ENCODE data around the gene ATRNL1.

The ATRNL1 gene

GRCh38 chr10:115909037-115909436 is 815.9 kb downstream of the ATRNL1 start:
- no peak overlapping the region for H2AFZ ChIP-seq (ENCODE audit: low read length)
- no peaks in the 10 kb centered on the region for H3K79me2 ChIP-seq (ENCODE audit: insufficient read depth, low read length)
- H3K4me3 ChIP-seq (ENCODE audit: low read depth, low read length, poor library complexity, severe bottlenecking) = no peak overlapping the region

DNA sequence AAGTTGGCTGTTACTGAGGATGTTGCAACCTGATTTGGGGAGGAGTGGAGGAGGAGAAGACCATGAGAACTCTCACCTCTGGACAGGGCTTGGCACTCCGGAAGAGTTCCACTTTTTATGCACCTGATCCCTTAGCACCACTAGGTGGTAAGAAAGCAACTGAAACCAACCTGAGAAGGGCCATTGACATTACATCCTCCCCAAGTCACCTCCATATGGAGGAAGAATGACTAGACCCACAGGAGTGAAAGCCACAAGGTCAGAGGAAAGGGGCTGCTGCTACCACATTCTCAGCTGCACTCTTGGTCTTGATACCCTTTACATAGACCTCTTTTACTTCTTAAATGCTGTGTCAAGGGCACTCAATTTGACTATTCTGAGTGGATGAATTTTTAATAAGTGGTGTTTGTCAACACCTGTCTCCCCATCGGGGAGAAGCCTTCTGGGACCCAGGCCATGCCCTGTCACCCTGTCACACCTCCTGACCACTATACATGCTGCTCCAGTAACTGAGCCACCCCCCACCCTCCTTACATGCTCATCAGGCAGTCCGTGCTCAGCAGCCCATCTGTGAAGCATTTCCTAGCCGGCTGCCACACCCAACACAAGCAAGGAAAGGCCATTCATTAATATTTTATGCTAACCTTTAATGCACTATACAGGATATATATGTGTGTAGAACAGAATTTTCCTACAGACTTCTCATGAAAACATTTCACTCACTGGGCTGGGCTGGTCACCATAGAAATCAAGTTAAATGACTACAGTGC is 817.0 kb downstream of the ATRNL1 start:
- H3K27ac ChIP-seq (ENCODE audit: low read depth, low read length, poor library complexity, severe bottlenecking) = no peak overlapping the region
- H3K27me3 ChIP-seq (ENCODE audit: insufficient read depth, low read length) = no peaks in the 10 kb centered on the region
- H4K20me1 ChIP-seq (ENCODE audit: insufficient read depth, low read length) = no peaks in the 10 kb centered on the region
- H3K4me1 ChIP-seq (ENCODE audit: insufficient read depth, low read length, severe bottlenecking) = no peaks in the 10 kb centered on the region
- H3K4me3 ChIP-seq (ENCODE audit: low read depth, low read length, poor library complexity, severe bottlenecking) = no peak overlapping the region
- no peak overlapping the region for H3K9ac ChIP-seq (ENCODE audit: low read length)
- H3K79me2 ChIP-seq (ENCODE audit: insufficient read depth, low read length) = no peaks in the 10 kb centered on the region
- no peaks in the 10 kb centered on the region for H3K9me3 ChIP-seq (ENCODE audit: low read length)
- no peak overlapping the region for H2AFZ ChIP-seq (ENCODE audit: low read length)
- H3K9me2 ChIP-seq (ENCODE audit: low read depth, low read length) = no peaks in the 10 kb centered on the region
- no peak overlapping the region for H3K4me2 ChIP-seq (ENCODE audit: low read length)
- H3F3A ChIP-seq (ENCODE audit: insufficient read depth, low read length) = no peaks in the 10 kb centered on the region
- no peaks in the 10 kb centered on the region for H3K36me3 ChIP-seq (ENCODE audit: insufficient read depth, low read length)
- TF ChIP-seq, protein P1, sequence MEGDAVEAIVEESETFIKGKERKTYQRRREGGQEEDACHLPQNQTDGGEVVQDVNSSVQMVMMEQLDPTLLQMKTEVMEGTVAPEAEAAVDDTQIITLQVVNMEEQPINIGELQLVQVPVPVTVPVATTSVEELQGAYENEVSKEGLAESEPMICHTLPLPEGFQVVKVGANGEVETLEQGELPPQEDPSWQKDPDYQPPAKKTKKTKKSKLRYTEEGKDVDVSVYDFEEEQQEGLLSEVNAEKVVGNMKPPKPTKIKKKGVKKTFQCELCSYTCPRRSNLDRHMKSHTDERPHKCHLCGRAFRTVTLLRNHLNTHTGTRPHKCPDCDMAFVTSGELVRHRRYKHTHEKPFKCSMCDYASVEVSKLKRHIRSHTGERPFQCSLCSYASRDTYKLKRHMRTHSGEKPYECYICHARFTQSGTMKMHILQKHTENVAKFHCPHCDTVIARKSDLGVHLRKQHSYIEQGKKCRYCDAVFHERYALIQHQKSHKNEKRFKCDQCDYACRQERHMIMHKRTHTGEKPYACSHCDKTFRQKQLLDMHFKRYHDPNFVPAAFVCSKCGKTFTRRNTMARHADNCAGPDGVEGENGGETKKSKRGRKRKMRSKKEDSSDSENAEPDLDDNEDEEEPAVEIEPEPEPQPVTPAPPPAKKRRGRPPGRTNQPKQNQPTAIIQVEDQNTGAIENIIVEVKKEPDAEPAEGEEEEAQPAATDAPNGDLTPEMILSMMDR (IDR thresholded peaks at IDR 0.05; ENCODE audit: low read length) = no peak
- TF ChIP-seq EZH2 (IDR thresholded peaks at IDR 0.05; ENCODE audit: borderline replicate concordance, low read length) = no peak

More at GRCh38 chr10:115909037-115909436, 815.9 kb downstream of the ATRNL1 start:
- Histone ChIP-seq H3K4me1 (ENCODE audit: insufficient read depth, low read length, severe bottlenecking) (no peaks in the 10 kb centered on the region), H3K9me2 (ENCODE audit: low read depth, low read length) (no peaks in the 10 kb centered on the region), H3F3A (ENCODE audit: insufficient read depth, low read length) (no peaks in the 10 kb centered on the region), H3K27ac (ENCODE audit: low read depth, low read length, poor library complexity, severe bottlenecking) (no peak overlapping the region), H3K4me2 (ENCODE audit: low read length) (no peak overlapping the region), H3K27me3 (ENCODE audit: insufficient read depth, low read length) (no peaks in the 10 kb centered on the region), H3K36me3 (ENCODE audit: insufficient read depth, low read length) (no peaks in the 10 kb centered on the region), H3K9me3 (ENCODE audit: low read length) (no peaks in the 10 kb centered on the region), H4K20me1 (ENCODE audit: insufficient read depth, low read length) (no peaks in the 10 kb centered on the region), H3K9ac (ENCODE audit: low read length) (no peak overlapping the region)
- TF ChIP-seq, protein P1 (IDR thresholded peaks at IDR 0.05; ENCODE audit: low read length) = no peak
- TF ChIP-seq EZH2 (IDR thresholded peaks at IDR 0.05; ENCODE audit: borderline replicate concordance, low read length) = no peak

GRCh38 chr10:115914475-115914874 is 821.3 kb downstream of the ATRNL1 start:
- H3K4me3 ChIP-seq (ENCODE audit: low read depth, low read length, poor library complexity, severe bottlenecking) = no peak overlapping the region
- no peaks in the 10 kb centered on the region for H4K20me1 ChIP-seq (ENCODE audit: insufficient read depth, low read length)
- TF ChIP-seq, protein P1 (IDR thresholded peaks at IDR 0.05; ENCODE audit: low read length) = no peak
- no peak for TF ChIP-seq EZH2 (IDR thresholded peaks at IDR 0.05; ENCODE audit: borderline replicate concordance, low read length)
- H3K27me3 ChIP-seq (ENCODE audit: insufficient read depth, low read length) = no peaks in the 10 kb centered on the region
- H3K79me2 ChIP-seq (ENCODE audit: insufficient read depth, low read length) = no peaks in the 10 kb centered on the region
- H3K9me2 ChIP-seq (ENCODE audit: low read depth, low read length) = no peaks in the 10 kb centered on the region
- H2AFZ ChIP-seq (ENCODE audit: low read length) = no peak overlapping the region
- H3K36me3 ChIP-seq (ENCODE audit: insufficient read depth, low read length) = no peaks in the 10 kb centered on the region
- H3K9me3 ChIP-seq (ENCODE audit: low read length) = no peaks in the 10 kb centered on the region
- H3K27ac ChIP-seq (ENCODE audit: low read depth, low read length, poor library complexity, severe bottlenecking) = no peak overlapping the region
- no peaks in the 10 kb centered on the region for H3F3A ChIP-seq (ENCODE audit: insufficient read depth, low read length)
- no peak overlapping the region for H3K9ac ChIP-seq (ENCODE audit: low read length)
- H3K4me2 ChIP-seq (ENCODE audit: low read length) = no peak overlapping the region
- H3K4me1 ChIP-seq (ENCODE audit: insufficient read depth, low read length, severe bottlenecking) = no peaks in the 10 kb centered on the region

Measured in OCI-LY1 (cell line).